Measurements from ENCODE around the gene BCAS3.

- no peak for TF ChIP-seq GATA2 (IDR thresholded peaks at IDR 0.05; ENCODE audit: low read depth, low read length)
- no peak for TF ChIP-seq GATA3 (IDR thresholded peaks at IDR 0.05; ENCODE audit: low read depth, low read length)
Observed at GRCh38 chr17:61239953-61240352, 562.3 kb downstream of the BCAS3 start.

Measured in SH-SY5Y (cell line).